OCI-LY3 (cell line): Measurements from ENCODE around the gene LAMA3.

Experiments used
- H2AFZ ChIP-seq: fragments of 200-600, 300-600 bp; shearing (Covaris generic); 2 replicates; pipeline ENCODE4 v1.6.0; 2014; ENCODE audit warnings: antibody characterized with exemption, low read depth, low read length
- H3K27ac ChIP-seq: fragments of 200-600, 300-600 bp; sonication (generic); 2 replicates; pipeline ENCODE4 v1.5.1; 2014; ENCODE audit warnings: mild to moderate bottlenecking, low read length, moderate library complexity, mixed read lengths
- H3K27me3 ChIP-seq: fragments of 200-600, 300-600 bp; sonication (generic); 2 replicates; pipeline ENCODE4 v1.6.1; 2014; ENCODE audit warnings: low read depth, low read length, mixed read lengths
- H3K36me3 ChIP-seq: fragments of 200-600, 300-600 bp; sonication (generic); replicated peaks from 2 replicates; pipeline ENCODE3; 2014; ENCODE audit warnings: low read depth, low read length, mixed read lengths
- H3K4me1 ChIP-seq: fragments of 300-600, 200-600 bp; sonication (generic); 2 replicates; pipeline ENCODE4 v1.6.1; 2014; ENCODE audit warnings: low read length, mixed read lengths
- H3K4me2 ChIP-seq: fragments of 200-600, 300-600 bp; sonication (generic); 2 replicates; pipeline ENCODE4 v1.6.1; 2014; ENCODE audit warnings: low read length, mixed read lengths
- H3K4me3 ChIP-seq: fragments of 300-600, 200-600 bp; sonication (generic); 2 replicates; pipeline ENCODE4 v1.5.1; 2014; ENCODE audit warnings: antibody characterized with exemption, mild to moderate bottlenecking, low read length, moderate library complexity
- H3K79me2 ChIP-seq: fragments of 300-600, 200-600 bp; shearing (Covaris generic); 2 replicates; pipeline ENCODE4 v1.6.1; 2014; ENCODE audit warnings: mild to moderate bottlenecking, low read length, mixed read lengths
- H3K9ac ChIP-seq: fragments of 300-600, 200-600 bp; shearing (Covaris generic); 2 replicates; pipeline ENCODE4 v1.6.0; 2014; ENCODE audit warnings: mild to moderate bottlenecking, low read length, moderate library complexity
- H3K9me3 ChIP-seq: fragments of 200-600, 300-600 bp; shearing (Covaris generic); 2 replicates; pipeline ENCODE4 v1.6.1; 2014; ENCODE audit warnings: low read length, mixed read lengths; ENCODE audit not compliant: insufficient read depth
- H4K20me1 ChIP-seq: fragments of 200-600, 300-600 bp; sonication (generic); 2 replicates; pipeline ENCODE4 v1.6.1; 2016; ENCODE audit warnings: low read length, mixed read lengths; ENCODE audit not compliant: insufficient read depth
- CTCF ChIP-seq: fragments of 200-600, 300-600 bp; sonication (generic); IDR thresholded peaks from 2 replicates; pipeline ENCODE4 v1.5.1; 2014; ENCODE audit warnings: antibody characterized with exemption, low read length, low read depth
- EZH2phosphoT487 ChIP-seq: fragments of 200-600 bp; shearing (Covaris generic); IDR thresholded peaks from 2 replicates; pipeline ENCODE4 v1.6.1; 2018; ENCODE audit warnings: antibody characterized with exemption, mixed run types, low read depth

The LAMA3 gene

GRCh38 chr18:24003288-24003687, 314.0 kb downstream of the LAMA3 start:
- Histone ChIP-seq H3K79me2 (no peaks in the 10 kb centered on the region), H3K4me2 (no peak overlapping the region), H3K4me1 (peaks cover 43% of the 10 kb centered on the region), H3K27me3 (no peaks in the 10 kb centered on the region), H3K9me3 (no peaks in the 10 kb centered on the region), H3K4me3 (no peak overlapping the region), H3K9ac (no peak overlapping the region), H3K27ac (no peak overlapping the region), H2AFZ (no peak overlapping the region), H3K36me3 (no peaks in the 10 kb centered on the region), H4K20me1 (no peaks in the 10 kb centered on the region)
- TF ChIP-seq EZH2phosphoT487 (no peak), CTCF (no peak)

GRCh38 chr18:24003903-24004640, 314.8 kb downstream of the LAMA3 start:
- Histone ChIP-seq H3K27ac (no peak overlapping the region), H2AFZ (no peak overlapping the region), H3K36me3 (no peaks in the 10 kb centered on the region), H4K20me1 (no peaks in the 10 kb centered on the region), H3K79me2 (no peaks in the 10 kb centered on the region), H3K4me1 (peaks cover 43% of the 10 kb centered on the region), H3K4me2 (peak overlapping the region; percentile 4), H3K27me3 (no peaks in the 10 kb centered on the region), H3K9ac (no peak overlapping the region), H3K4me3 (no peak overlapping the region), H3K9me3 (no peaks in the 10 kb centered on the region)
- TF ChIP-seq CTCF (no peak), EZH2phosphoT487 (no peak)
